OCI-LY3 (cell line): ENCODE measurements around the gene HTRA1.

Experiments
- EZH2phosphoT487 ChIP-seq: fragments of 200-600 bp; shearing (Covaris generic); IDR thresholded peaks from 2 replicates; pipeline ENCODE4 v1.6.1; 2018; ENCODE audit warnings: antibody characterized with exemption, mixed run types, low read depth
- TF ChIP-seq, protein P1 (sequence below): fragments of 200-600, 300-600 bp; sonication (generic); IDR thresholded peaks from 2 replicates; pipeline ENCODE4 v1.5.1; 2014; ENCODE audit warnings: antibody characterized with exemption, low read length, low read depth

DNA sequence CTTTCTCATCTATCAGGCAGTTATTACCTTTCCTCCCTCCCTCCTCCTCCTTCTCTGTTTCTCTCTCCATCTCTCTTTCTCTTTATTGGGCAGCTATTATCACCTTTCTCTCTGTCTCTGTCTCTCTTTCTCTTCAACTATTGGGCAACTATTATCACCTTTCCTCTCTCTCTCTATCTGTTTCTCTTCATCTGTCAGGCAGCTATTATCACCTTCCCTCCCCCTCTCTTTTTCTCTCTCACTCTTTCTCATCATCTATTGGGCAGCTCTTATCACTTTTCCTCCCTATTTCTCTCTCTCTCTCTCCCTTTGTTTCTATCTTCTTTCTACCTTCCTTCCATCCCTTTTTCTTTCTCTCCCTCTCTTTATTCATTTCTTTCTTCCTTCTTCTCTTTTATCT, 100.4 kb downstream of the HTRA1 start:
- TF ChIP-seq, protein P1, sequence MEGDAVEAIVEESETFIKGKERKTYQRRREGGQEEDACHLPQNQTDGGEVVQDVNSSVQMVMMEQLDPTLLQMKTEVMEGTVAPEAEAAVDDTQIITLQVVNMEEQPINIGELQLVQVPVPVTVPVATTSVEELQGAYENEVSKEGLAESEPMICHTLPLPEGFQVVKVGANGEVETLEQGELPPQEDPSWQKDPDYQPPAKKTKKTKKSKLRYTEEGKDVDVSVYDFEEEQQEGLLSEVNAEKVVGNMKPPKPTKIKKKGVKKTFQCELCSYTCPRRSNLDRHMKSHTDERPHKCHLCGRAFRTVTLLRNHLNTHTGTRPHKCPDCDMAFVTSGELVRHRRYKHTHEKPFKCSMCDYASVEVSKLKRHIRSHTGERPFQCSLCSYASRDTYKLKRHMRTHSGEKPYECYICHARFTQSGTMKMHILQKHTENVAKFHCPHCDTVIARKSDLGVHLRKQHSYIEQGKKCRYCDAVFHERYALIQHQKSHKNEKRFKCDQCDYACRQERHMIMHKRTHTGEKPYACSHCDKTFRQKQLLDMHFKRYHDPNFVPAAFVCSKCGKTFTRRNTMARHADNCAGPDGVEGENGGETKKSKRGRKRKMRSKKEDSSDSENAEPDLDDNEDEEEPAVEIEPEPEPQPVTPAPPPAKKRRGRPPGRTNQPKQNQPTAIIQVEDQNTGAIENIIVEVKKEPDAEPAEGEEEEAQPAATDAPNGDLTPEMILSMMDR: no peak
- no peak for TF ChIP-seq EZH2phosphoT487
